Muscle of back (tissue), 11 donors: ENCODE data around the gene ELMO1. TPM values are rescaled to one million over a fixed set of nuclear protein-coding genes. Genes with fewer than 3 reads are reported as not detected.
"Not testable (repeated sequence)": the region's sequence is repeated elsewhere in the genome, so short reads cannot be mapped to it uniquely, and the experiment has no call there.

ENCODE experiments used
- DNase-seq, 3 donors: peaks; one replicate each; pipeline versions ENCODE4 v3.0.0 to v3.0.0-alpha.2; 2013
- polyA plus RNA-seq, 10 donors: library from polyadenylated mRNA; unstranded; fragments of 120-200 nt; gene quantifications; one replicate each; pipeline ENCODE4 v1.2.1, GENCODE V29; 2013; ENCODE audit not compliant: insufficient read length in 10 of 10

Gene ELMO1
- polyA plus RNA-seq, 10 donors, result 21.2 to 37.4 (median 26.8) TPM

GRCh38 chr7:36984710-36985312, 463.9 kb downstream of the ELMO1 start:
- DNase-seq, result peak in 1 of 3 donors; percentile 34

DNA sequence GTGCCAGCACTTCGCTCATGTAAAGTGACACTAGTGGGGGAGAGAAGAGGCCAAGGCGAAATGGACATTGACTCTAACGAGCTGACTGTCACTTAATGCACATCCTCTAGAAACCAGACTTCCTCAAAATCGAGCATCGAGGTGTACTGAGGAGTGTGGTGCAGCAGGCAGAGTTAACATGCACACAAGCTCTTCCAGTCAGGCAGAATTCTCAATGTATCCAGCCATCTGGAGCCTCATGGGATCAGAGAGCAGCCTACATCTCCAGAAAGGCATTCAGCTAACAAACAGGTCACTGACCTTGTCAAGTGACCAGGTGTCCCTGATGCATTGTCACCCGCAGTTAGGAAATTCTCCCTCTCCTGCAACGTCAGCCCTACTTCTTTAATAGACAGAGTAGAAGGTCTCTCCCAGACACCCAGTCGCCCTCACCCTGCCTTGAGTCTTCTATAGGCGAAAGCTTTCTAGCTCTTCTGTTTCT, 464.6 kb downstream of the ELMO1 start:
- no peak for DNase-seq

GRCh38 chr7:36982766-36983165, 465.9 kb downstream of the ELMO1 start:
- no peak for DNase-seq

GRCh38 chr7:36979810-36980248, 468.8 kb downstream of the ELMO1 start:
- peak in 2 of 3 donors; percentile 43 to 59 for DNase-seq

DNA sequence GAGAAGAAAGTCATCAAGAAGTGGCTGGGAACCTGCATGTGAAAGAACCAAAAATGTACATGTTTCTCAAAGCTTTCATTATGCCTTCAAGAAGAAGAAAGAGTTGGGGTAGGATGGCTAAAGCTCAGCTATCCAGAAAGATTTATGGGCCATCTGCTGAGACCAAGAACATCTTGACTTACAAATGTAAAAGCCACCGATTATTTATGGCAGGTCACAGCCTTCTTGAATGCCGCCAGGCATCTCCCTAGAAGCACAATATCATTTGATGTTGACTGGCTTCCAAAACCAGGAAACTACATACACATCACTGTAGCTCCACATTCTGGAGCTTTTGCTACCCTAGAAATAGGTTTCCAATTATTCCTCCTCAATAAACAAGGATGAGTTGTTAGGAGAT, 470.2 kb downstream of the ELMO1 start:
- peak in 1 of 3 donors; percentile 26 for DNase-seq

- no peak for DNase-seq
Observed at GRCh38 chr7:36977878-36978277, 470.8 kb downstream of the ELMO1 start.

GRCh38 chr7:36973534-36973933, 475.1 kb downstream of the ELMO1 start:
- DNase-seq, result not testable (repeated sequence)

DNA sequence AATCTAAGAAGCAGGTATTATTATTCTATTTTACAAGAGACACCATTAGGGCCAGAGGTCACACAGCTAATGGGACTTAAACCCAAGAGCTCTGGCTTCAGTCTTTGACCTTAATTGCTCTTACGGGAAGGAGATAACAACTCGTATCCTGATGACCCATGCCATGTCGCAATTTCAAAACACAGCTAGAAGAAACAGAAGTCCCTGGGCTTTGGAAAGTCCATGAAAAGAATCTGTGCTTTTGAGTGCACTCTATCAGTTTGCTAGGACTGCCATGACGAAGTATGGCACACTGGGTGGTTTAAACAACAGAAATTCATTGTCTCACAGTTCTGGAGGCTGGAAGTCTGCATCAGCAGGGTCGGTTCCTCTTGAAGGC, 476.5 kb downstream of the ELMO1 start:
- DNase-seq, result no peak

GRCh38 chr7:36971515-36972139, 477.0 kb downstream of the ELMO1 start:
- DNase-seq, result peak in 1 of 3 donors; percentile 17

- DNase-seq, result no peak
Observed at GRCh38 chr7:36970551-36971514, 477.8 kb downstream of the ELMO1 start.

- DNase-seq, result peak in 1 of 3 donors; percentile 19
Observed at GRCh38 chr7:36969376-36969775, 479.3 kb downstream of the ELMO1 start.

DNA sequence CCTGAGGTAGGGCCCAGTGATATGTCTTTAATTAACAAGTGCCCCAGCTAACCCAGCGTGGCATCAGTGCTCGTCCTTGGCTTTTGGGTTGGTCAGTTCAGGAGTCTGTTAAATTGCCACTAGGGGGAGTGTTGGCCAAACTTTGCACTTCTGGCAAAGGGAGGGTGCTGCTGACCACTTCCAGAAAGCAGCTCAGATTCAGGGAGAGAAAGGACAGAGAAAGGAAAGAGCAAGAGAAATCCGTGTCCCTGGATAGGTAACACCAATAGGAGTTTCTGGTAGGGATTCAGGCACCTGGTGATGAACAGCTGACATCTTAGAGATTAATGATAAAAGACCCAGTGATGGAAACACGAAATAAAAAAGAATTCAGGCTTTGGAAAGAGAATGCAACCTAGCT, 481.3 kb downstream of the ELMO1 start:
- peak; percentile 49 to 80 (median 78) for DNase-seq

GRCh38 chr7:36966636-36967035, 482.0 kb downstream of the ELMO1 start:
- DNase-seq, result peak in 1 of 3 donors; percentile 24

- peak in 1 of 3 donors; percentile 21 for DNase-seq
Observed at GRCh38 chr7:36966039-36966438, 482.6 kb downstream of the ELMO1 start.

DNA sequence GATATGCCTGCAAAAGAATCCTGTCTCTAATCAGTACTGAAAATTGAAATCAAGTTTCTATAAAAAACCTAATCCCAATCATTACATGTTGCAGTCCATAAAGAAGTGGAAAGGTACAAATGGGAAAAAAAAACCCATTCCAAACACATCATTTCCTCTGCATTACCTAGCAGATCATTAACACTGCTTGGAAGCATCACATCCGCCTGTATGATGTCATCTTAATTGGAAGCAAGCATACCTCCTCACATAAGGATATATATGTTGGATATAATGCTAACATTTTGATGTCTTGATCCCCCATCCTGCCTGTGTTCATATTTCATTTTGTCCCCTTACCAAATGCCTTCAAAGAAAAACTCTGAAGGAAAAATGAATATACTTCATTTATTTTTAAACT, 483.0 kb downstream of the ELMO1 start:
- DNase-seq, result no peak

GRCh38 chr7:36964297-36964696, 484.4 kb downstream of the ELMO1 start:
- DNase-seq, result no peak

GRCh38 chr7:36962367-36962766, 486.3 kb downstream of the ELMO1 start:
- no peak for DNase-seq

DNA sequence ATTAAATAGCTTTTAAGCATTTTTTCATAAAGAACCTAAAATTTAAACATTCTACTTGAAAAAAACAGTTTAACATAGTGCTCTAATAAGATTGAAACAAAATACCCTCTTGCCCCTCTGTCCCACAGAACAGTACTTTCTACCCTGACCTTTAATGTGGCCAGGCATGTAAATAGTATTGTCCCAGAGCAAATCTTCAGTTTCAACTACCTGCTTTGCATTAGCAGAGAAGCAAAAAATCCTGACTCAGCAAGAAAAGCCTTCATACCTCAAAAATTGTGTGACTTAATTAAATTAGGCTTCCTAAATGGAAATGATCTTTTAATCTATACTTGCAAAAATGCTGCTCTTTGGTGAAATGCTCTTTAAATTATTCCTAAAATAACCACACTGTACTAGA, 487.0 kb downstream of the ELMO1 start:
- no peak for DNase-seq

GRCh38 chr7:36961097-36961496, 487.6 kb downstream of the ELMO1 start:
- no peak for DNase-seq

- no peak for DNase-seq
Observed at GRCh38 chr7:36960105-36960504, 488.6 kb downstream of the ELMO1 start.

- DNase-seq, result no peak
Observed at GRCh38 chr7:36958111-36958733, 490.4 kb downstream of the ELMO1 start.

DNA sequence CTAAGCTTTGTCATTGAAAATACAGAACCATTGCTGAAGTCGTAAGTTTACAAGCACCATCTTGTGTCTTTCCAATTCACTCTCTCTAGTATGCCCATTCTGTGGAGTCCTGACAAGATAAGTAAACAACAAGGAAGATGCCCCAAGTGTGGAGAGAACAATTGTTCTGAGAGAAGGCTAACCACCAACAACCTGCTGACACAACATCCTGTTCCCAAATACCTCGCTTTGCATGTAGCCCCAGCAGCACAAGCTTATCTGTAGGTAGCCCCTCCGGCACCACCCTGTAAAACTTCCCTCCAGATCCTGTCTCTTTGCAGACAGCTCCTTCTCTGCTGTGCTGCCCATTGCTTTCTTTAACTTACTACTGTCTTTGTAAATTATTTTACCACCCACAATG, 491.0 kb downstream of the ELMO1 start:
- DNase-seq, result no peak
